ENCODE data around the gene TBC1D22A.
A peak's percentile ranks its signal among the peaks of the same experiment; 100 is the strongest.

TBC1D22A gene

DNA sequence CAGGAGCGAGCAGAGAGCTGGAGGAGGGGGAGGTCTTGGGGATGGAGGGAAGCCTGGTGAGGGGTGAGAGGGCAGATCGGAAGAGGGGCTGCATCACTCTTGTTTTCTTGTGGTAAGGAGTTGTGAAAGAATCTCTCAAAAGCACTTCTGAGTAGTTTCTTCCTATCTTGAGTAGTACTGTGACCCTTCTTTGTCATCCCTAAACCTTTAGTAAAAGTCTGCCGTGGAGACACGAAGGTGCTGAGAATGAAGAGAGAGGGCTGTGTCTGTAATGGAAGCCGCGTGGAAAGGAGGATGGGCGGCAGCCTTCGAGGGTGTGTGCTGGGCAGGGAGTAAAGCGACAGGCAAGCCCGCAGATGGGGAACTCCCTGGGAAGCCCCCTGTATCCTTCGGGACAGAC, 237.8 kb downstream of the TBC1D22A start:
- DNase-seq = peak in 1 of 5 experiments; percentile 41

GRCh38 chr22:47000888-47001287, 238.4 kb downstream of the TBC1D22A start:
- peak in 1 of 5 experiments; percentile 67 for DNase-seq

DNA sequence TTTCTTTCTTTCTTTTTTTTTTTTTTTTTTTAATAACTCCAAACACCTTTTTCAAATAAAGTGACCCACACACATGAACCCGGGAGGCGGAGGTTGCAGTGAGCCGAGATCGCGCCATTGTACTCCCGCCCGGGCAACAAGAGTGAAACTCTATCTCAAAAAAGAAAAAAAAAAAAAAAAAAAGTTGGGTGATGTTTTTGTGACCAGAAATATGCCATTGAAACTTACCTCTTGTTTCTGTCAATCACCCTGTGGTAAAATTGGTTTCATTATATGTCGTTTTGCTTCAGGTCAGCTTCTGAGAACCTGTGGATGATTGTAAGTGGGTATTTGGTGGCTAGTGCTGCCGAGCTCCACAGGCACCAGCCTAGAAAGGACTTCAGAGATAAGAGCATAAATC, 238.8 kb downstream of the TBC1D22A start:
- peak in 1 of 5 experiments; percentile 82 for DNase-seq

- no peak for DNase-seq
Measured at GRCh38 chr22:47002692-47003091, 240.2 kb downstream of the TBC1D22A start.

DNA sequence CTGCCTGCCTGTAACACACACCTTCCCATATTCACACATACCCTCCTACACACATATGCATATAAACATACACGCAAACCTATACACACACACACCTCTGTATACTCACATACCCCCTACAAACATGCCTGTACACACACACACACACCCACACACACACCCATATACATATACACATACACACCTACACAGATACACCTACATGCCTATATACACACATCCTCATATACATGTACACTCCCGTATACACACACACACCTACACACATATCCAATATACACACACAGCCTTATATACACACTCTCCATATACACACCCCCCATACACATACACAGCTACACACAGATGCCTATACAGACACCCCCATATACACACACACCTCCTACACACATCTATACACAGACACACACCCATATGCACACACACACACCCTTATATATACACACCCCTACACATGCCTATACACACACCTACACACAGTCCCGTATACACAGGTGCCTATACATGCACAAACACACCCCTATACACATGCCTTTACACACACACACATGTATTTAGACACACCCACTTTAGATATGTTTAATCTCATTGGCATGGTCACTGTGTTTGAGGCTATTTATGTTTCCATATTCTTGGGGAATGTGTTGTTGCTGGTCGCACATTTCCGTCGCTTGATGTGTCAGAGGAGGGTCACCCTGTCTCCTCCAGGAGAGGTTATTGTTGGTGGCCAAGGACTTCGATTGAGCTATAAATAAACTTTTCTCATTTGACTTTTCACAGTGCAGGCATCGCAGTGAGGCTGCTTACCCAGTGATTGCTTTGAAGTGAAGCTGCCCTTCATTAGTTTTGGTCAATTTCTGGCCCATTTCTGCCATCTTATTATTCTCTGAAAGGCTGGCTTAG, 243.3 kb downstream of the TBC1D22A start:
- no peak for DNase-seq

GRCh38 chr22:47006433-47006832, 244.0 kb downstream of the TBC1D22A start:
- no peak for DNase-seq

GRCh38 chr22:47006869-47007268, 244.4 kb downstream of the TBC1D22A start:
- DNase-seq = no peak

DNA sequence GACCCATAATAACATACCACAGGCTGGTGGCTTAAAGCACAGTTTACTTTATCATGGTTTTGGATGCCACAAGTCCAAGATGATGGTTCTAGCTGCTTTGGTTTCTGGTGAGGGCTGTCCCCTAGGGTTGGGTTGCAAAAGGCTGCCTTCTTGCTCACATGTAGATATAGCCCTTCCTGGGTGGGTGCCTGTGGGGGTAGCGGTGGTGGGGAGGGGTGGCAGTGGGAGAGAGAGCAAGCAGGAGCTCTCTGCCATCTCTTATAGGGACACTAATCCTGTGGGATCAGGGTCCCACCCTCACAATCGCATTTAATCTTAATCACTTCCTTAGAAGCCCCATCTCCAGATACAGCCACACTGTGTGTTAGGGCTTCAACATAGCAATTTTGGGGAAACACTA, 245.0 kb downstream of the TBC1D22A start:
- DNase-seq = no peak

DNA sequence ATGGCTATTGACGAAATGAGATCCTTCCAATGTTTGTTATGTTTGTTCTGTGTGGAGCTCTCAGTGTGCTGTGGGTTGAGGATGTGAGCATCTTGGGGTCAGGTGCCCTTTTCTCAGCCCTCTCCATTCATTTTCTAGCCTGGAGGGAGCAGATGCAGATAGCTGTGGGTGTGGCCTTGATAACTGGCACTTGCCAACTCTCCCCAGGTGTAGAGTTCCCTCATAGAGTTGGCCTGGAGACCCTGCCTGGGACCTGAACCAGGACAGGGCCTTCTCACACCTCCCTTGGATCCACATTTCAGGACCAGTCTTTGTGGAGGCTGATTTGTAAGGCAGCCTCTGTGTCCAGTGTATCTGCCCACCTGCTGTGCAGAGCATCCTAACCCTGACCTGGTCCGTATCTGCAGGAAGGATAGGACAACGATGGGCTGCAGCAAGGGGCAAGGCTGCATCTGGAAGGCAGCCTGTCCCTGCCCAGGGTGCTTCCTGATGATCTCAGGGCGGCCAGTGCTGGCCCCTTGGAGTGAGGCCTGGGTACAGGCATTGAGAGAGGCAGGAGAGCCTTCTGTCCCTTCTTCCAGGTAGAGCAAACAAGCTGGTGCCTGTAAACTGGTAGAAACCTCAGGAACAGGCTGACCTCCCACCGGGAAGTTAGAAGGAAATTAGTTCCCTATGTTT, 245.9 kb downstream of the TBC1D22A start:
- no peak for DNase-seq

DNA sequence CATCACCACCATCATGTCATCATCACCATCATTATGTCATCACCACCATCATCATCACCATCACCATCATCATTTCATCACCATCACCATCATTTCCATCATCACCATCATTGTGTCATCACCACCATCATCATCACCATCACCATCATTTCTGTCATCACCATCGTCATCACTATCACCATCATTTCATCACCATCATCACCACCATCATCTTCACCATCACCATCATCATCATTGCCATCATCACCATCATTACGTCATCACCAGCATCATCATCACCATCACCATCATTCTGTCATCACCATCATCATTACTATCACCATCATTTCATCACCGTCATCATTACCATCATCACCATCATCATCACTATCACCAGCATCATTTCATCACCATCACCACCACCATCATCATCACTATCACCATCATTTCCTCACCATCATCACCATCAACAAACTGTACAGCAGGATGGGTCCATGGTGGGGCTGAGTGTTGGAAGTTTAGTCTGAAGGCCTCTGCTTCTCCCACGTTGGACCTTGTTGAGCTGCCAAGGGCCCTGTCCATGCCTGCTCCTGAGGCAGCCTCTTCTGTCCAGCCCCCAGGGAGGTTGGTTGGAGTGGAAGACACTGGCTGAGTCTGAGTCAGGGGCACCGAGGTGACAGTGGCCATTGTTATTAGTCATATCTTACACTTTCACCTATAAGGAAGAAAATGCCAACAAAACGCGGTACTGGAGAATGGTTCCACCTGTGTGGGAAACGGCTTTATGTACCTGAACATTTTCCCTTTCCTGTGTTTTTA, 247.1 kb downstream of the TBC1D22A start:
- no peak for DNase-seq

GRCh38 chr22:47010211-47010610, 247.8 kb downstream of the TBC1D22A start:
- DNase-seq = no peak

- DNase-seq = no peak
Measured at GRCh38 chr22:47011131-47011858, 248.8 kb downstream of the TBC1D22A start.

DNA sequence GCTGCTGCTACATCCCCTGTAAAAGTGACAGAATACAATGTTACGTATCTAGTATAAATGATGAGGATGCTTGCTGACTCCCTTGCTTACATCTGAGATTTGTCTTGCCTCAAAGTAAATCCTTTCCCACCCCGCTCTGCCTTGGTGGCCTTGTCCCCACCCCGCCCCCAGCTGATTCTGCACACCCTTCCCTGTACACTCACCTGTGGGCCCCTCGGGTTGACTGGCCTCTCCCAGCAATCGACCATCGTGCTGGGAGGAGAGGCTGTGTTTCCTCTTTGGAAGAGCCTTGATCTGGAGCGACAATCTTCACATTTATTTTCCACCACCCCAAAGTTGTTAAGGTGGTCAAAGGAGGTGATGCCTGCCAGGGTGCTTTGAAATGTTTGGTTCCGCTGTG, 249.4 kb downstream of the TBC1D22A start:
- DNase-seq = no peak

DNA sequence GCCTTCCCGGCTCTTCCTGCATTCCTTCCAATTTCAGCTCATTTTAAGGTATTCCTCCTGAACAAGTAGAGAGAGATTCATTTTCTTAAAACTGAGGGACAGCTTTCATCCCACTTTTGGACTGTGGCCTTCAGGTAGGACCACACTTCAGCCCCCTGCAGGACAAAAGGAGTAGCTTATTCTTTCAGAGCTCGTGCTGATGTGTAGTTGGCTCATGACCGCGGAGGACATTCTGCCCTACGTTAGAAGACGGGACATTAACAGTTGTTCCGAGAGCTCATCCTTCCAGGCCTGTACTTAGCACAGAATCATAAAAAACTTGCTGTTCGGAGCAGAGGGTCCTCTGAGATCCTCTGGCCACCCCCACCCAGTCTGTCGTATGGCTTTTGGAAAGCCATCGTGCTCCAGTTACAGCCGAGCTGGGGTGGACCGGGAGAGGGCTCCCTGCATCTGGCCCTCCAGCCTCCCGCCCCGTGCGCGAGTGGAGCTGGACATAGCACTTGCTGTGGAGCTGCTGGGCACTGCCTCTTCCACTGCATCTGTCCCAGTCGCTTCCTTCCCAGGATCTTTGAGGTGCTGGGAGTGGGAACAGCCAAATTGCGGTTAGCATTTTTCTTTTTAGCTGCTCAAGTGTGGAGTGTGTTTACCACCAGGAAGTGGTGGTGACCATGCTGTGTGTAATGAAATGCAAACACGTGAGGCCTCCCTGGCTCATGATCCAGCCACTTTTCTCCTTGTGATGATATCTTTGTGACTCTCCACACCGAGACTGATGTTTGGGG, 250.3 kb downstream of the TBC1D22A start:
- DNase-seq = no peak

- DNase-seq = no peak
Measured at GRCh38 chr22:47013861-47014635, 251.6 kb downstream of the TBC1D22A start.

DNA sequence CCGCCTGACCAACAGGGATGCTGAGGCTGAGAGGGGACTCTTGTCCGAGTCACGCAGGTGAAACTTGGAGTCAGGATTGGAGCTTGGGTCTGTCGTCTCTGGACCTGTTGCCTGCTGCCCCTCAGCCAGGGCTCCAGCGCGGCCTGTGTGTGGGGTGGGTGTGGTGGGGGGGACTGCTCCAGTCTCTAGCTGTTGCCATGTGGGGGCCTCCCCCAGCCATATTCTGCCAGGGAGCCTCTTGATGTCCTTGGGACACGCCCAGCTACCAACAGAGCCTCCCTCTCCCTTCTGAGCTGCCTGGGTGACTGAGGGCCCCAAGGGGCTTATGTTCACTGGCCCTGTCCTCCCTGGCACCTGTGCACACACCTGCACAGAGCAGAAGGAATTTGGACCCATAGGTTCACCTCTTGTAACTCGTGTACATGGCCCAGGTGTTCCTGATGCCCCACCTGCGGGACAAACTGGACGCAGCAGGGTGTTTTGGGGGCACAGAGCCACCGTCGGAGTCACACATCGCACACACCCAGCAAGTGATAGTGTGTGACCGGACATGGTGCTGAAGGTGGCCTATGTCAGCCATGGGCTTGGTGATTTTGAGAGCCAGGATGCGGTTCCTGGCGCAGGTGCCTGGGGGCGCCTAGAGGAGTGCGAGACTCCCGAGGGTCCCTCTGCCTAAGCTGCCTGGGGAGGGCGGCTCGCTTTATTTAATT, 252.3 kb downstream of the TBC1D22A start:
- DNase-seq = no peak

GRCh38 chr22:47015589-47016178, 253.2 kb downstream of the TBC1D22A start:
- no peak for DNase-seq

DNA sequence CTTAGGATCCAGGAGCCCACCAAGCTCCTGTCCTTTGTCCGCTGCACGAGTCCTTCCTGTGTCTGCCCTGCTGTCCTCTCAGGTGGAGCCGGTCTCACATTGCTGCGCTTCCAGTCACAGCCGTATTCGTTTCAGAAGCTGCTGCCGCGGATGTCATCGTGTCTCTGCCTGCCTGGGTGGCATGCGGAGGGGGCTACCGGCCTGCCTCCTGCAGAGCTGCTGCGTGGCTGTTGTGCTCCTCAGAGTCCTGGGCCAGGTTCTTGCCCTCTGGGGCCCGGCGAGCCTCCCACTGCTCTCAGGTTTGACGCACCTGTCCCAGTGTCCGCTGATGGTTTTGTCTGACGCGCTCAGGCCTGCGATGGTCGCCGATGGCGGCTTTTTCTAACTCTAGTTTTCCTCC, 254.2 kb downstream of the TBC1D22A start:
- DNase-seq = no peak

DNA sequence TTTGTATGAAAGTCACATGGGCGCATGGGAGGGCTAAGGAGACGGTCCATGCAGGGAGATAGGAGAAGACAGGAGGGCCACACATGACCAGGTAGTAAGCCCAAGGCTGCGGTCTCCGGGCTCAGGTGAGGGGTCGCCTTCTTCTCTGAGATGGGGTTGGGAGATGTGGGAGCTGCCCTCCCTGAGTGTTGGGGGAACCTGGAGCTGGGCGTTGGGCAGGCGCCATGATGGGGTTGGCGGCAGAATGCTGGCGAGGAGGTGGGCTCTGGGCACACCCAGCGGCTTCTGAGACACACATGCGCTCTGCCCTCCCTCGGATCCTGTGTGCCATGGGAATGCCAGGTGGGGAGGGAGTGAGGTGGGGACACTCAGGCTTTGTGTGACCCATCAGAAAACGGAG, 254.8 kb downstream of the TBC1D22A start:
- DNase-seq = no peak

All from T-helper 2 cell (primary cell).